H54 (cell line): Measurements from ENCODE around the gene PADI4.

Experiments used
- DNase-seq: peaks from one replicate; pipeline ENCODE4 v3.0.0; 2011; ENCODE audit warnings: low spot score, mixed read lengths; ENCODE audit not compliant: insufficient read length
- FAIRE-seq: peaks from 3 replicates; lab custom pipeline; 2011; peaks lifted over from hg19 to GRCh38; lab: Jason Lieb, UNC
- POLR2A ChIP-seq: IDR thresholded peaks from 2 replicates; pipeline ENCODE4 v1.6.1; 2011; ENCODE audit warnings: low read depth, mild to moderate bottlenecking, low read length

PADI4 gene, protein sequence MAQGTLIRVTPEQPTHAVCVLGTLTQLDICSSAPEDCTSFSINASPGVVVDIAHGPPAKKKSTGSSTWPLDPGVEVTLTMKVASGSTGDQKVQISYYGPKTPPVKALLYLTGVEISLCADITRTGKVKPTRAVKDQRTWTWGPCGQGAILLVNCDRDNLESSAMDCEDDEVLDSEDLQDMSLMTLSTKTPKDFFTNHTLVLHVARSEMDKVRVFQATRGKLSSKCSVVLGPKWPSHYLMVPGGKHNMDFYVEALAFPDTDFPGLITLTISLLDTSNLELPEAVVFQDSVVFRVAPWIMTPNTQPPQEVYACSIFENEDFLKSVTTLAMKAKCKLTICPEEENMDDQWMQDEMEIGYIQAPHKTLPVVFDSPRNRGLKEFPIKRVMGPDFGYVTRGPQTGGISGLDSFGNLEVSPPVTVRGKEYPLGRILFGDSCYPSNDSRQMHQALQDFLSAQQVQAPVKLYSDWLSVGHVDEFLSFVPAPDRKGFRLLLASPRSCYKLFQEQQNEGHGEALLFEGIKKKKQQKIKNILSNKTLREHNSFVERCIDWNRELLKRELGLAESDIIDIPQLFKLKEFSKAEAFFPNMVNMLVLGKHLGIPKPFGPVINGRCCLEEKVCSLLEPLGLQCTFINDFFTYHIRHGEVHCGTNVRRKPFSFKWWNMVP

GRCh38 chr1:17307946-17308345 lies at the start of gene PADI4:
Gene PADI4, plus strand, starts transcription at chr1:17308197. Its CDS starts 26 bp downstream, at chr1:17308223.
- TF ChIP-seq POLR2A = no peak
- FAIRE-seq = no peak
- DNase-seq = peak; percentile 15

DNA sequence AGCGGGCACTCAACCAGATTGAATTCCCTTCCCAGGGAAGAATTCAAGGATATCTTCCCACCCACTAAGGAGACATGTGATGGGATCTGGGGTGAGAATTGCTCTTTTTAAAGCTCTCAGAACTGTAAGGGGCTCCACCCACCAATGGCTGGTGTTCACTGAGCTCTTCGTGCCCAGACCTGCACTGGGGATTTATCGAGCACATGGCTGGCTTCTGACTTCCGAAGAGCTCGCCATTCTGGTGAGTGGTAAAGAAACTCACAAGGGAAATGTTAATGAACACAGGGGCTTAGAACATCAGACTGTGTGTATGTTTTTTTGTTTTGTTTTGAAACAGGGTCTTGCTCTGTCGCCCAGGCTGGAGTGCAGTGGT lies 49.3 kb upstream of the PADI4 start:
- no peak for TF ChIP-seq POLR2A
- DNase-seq (no peak), FAIRE-seq (no peak)

DNA sequence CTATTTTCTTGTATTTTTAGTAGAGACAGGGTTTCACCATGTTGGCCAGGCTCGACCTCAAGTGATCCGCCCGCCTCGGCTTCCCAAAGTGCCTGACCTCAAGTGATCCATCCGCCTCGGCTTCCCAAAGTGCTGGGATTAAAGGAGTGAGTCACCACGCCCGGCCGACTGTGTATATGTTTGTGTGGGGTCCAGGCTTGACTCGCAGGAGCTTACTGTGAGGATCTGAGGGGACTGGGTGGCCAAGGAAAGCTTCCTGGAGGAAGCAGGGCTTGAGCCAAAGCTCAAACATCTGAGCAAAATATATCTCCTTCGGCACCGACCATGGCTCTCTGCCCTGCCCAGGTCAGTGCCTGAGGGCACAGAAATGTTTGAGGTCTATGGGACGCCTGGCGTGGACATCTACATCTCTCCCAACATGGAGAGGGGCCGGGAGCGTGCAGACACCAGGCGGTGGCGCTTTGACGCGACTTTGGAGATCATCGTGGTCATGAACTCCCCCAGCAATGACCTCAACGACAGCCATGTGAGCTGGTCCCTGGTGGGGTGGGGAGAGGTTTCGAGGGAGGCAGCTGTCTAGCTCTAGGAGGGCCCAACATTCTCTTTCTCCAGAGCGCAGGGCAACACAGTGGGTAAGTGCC lies 48.6 kb upstream of the PADI4 start:
- DNase-seq (no peak), FAIRE-seq (no peak)
- no peak for TF ChIP-seq POLR2A

DNA sequence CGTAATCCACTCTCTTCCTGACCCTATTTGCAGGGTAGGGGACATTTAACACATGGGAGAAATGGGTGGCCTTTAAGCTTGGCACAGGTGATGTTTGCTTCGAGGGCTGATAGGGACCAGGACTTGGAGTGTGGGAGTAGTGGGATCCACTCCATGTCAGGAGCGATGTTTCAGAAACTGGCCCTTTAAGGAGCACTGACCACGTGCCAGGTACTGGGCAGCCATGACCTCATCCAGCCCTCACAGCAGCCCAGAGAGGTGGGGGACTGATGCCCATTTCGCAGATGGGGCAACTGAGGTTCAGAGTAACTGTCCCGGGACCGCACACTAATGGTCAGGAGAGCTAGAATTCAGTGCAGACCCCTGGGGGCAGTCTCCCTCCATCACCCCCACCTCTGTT lies 47.7 kb upstream of the PADI4 start:
- no peak for DNase-seq

GRCh38 chr1:17260738-17261137 lies 47.3 kb upstream of the PADI4 start:
- no peak for TF ChIP-seq POLR2A
- no peak for DNase-seq
- FAIRE-seq = no peak

More for the DNA sequence above, 47.7 kb upstream of the PADI4 start:
- no peak for TF ChIP-seq POLR2A
- no peak for FAIRE-seq

DNA sequence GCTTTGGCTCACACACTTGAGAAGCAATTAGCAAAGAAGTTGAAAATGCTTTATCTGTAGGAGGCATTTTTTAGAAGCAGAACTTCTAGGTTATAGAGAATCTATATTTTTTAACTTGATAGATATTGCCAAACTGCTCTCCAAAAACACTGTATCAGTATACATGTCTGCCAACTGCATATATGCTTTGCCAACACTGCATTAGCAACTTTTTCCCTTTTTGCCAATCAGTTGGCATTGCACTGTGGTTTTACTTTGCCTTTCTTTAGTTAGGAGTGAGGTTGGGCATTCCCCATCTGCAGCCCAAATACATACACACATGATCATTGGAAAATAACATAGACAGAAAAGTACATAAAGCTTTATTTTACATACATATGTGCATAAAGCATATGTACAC lies 44.1 kb upstream of the PADI4 start:
- no peak for TF ChIP-seq POLR2A
- FAIRE-seq (no peak), DNase-seq (no peak)

GRCh38 chr1:17264470-17264869 lies 43.5 kb upstream of the PADI4 start:
- DNase-seq (no peak), FAIRE-seq (no peak)
- TF ChIP-seq POLR2A = no peak

DNA sequence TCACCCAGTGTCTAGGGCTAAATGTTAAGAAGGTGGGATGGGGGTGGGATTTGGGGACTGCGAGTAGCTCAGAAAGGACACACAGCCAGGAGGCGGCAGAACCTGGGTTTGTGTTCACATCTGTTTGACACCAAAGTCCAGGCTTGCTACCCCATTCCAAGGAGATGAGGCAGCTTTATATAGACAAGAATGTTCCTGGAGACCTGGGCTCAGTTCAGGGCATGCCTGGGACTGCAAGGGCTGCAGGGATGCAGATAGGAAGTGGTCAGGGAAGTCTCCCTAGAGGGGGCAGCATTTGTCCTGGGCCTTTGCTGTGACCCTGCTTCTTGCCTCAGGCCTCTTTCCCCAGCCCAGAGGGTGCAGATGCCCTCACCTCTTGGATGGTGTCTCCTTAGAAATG lies 42.8 kb upstream of the PADI4 start:
- no peak for DNase-seq
- FAIRE-seq = no peak

DNA sequence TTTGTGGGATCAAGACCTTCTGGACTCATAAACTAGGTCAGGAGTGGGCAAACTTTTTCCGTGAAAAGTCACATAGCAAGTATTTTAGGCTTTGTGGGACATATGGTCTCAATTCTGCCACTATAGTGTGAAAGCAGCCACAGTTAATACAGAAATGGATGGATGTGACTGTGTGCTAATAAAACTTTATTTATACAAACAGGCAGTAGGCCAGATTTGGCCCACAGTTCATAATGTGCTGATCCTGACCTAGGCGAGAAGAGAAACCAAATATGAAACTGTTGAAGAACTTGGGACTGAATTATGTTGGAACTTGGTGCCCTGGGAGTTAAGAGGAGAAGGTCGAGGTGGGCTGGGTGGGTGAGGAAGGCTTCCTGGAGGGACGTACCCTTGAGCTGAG lies 42.0 kb upstream of the PADI4 start:
- no peak for TF ChIP-seq POLR2A
- no peak for DNase-seq
- no peak for FAIRE-seq

More for the DNA sequence above, 42.8 kb upstream of the PADI4 start:
- TF ChIP-seq POLR2A = no peak

- no peak for TF ChIP-seq POLR2A
- no peak for DNase-seq
- no peak for FAIRE-seq
These were observed 36.9 kb upstream of the PADI4 start for GRCh38 chr1:17270891-17271765.

- no peak for DNase-seq
- no peak for TF ChIP-seq POLR2A
- no peak for FAIRE-seq
These were observed 35.9 kb upstream of the PADI4 start for GRCh38 chr1:17272066-17272465.

DNA sequence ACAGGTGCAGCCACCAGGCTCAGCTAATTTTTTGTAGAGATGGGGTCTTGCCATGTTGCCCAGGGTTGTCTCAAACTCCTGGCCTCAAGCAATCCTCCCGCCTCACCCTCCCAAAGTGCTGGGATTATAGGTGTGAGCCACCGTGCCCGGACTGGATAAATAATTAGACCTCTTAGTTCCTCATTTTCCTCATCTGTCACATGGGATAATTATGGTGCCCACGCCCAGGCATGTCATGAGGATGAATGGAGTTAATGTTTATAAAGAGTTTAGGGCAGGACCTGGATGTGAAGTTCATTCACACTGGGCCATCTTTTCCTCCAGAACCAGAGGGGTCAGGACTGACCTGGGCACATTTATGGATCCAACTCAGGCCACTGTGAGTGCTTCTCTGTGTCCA lies 35.4 kb upstream of the PADI4 start:
- TF ChIP-seq POLR2A = no peak

GRCh38 chr1:17273096-17273495 lies 34.9 kb upstream of the PADI4 start:
- TF ChIP-seq POLR2A = no peak
- DNase-seq (no peak), FAIRE-seq (no peak)

More for the DNA sequence above, 35.4 kb upstream of the PADI4 start:
- DNase-seq (no peak), FAIRE-seq (no peak)
